Naive thymus-derived CD4-positive, alpha-beta T cell (primary cell): ENCODE data around the gene SLC22A12. TPM values are rescaled to one million over a fixed set of nuclear protein-coding genes. Genes with fewer than 3 reads are reported as not detected.

Experiments used
- ATAC-seq: fragments of 150-1000 bp; cut with Tn5 transposase; 2 replicates; pipeline ENCODE4 v1.10.0; 2021; ENCODE audit warnings: mild to moderate bottlenecking, moderate library complexity
- CTCF ChIA-PET: fragments of 350-600 bp; sonication (Branson Sonifier 250); formaldehyde crosslinking; loops from one replicate; lab custom pipeline; 2021; ENCODE audit warnings: antibody characterized with exemption; lab: Charles Lee
- POLR2A ChIA-PET: fragments of 350-600 bp; sonication (Branson Sonifier 250); formaldehyde crosslinking; loops from one replicate; lab custom pipeline; 2021; ENCODE audit warnings: antibody characterized with exemption, inconsistent platforms; lab: Charles Lee
- DNase-seq, 9 donors: peaks; one replicate each; pipeline versions ENCODE4 v3.0.0 to v3.0.0-alpha.2; 2020 to 2022; ENCODE audit warnings: mixed read lengths in 1 of 9
- H3K27ac ChIP-seq: one replicate; pipeline ENCODE4 v1.7.0; 2013; ENCODE audit warnings: mild to moderate bottlenecking, low read depth, low read length, moderate library complexity
- H3K27me3 ChIP-seq, 2 donors: one replicate each; pipeline ENCODE4 v1.7.0; 2013; ENCODE audit warnings: low read length in 2 of 2, mild to moderate bottlenecking in 2 of 2, moderate library complexity in 2 of 2; ENCODE audit not compliant: control insufficient read depth in 2 of 2, insufficient read depth in 2 of 2
- H3K36me3 ChIP-seq, 3 experiments: 1 replicate in 2 of 3; 2 replicates in 1 of 3; pipeline ENCODE4 v1.7.0; 2013; ENCODE audit warnings: low read length in 3 of 3, mild to moderate bottlenecking in 3 of 3, moderate library complexity in 1 of 3; ENCODE audit not compliant: insufficient read depth in 3 of 3, control insufficient read depth in 2 of 3
- H3K4me1 ChIP-seq, 2 donors: one replicate each; pipeline ENCODE4 v1.7.0; 2013; ENCODE audit warnings: low read length in 2 of 2, mild to moderate bottlenecking in 2 of 2, moderate library complexity in 1 of 2; ENCODE audit not compliant: control insufficient read depth in 2 of 2, insufficient read depth in 2 of 2
- H3K4me3 ChIP-seq: 2 replicates; pipeline ENCODE4 v1.7.0; 2013; ENCODE audit warnings: mild to moderate bottlenecking, low read length
- H3K9me3 ChIP-seq, 3 experiments: 1 replicate in 2 of 3; 2 replicates in 1 of 3; pipeline ENCODE4 v1.7.0; 2013; ENCODE audit warnings: low read length in 3 of 3; ENCODE audit not compliant: control insufficient read depth in 2 of 3
- H3K27ac Mint-ChIP-seq, 9 donors: one replicate each; pipeline ENCODE4 v1.8.0; 2020 to 2022; ENCODE audit warnings: mixed read lengths in 9 of 9, mild to moderate bottlenecking in 8 of 9, moderate library complexity in 5 of 9, inconsistent platforms in 2 of 9
- H3K27me3 Mint-ChIP-seq, 5 donors: one replicate each; pipeline ENCODE4 v1.8.0; 2021 to 2022; ENCODE audit warnings: mixed read lengths in 5 of 5, mild to moderate bottlenecking in 1 of 5
- H3K36me3 Mint-ChIP-seq, 5 donors: one replicate each; pipeline ENCODE4 v1.8.0; 2020 to 2022; ENCODE audit warnings: mixed read lengths in 5 of 5, mild to moderate bottlenecking in 3 of 5, inconsistent platforms in 1 of 5
- H3K4me1 Mint-ChIP-seq, 7 donors: one replicate each; pipeline ENCODE4 v1.8.0; 2020 to 2022; ENCODE audit warnings: mixed read lengths in 7 of 7, mild to moderate bottlenecking in 3 of 7, inconsistent platforms in 1 of 7
- H3K4me3 Mint-ChIP-seq, 10 donors: one replicate each; pipeline ENCODE4 v1.8.0; 2020 to 2022; ENCODE audit warnings: mild to moderate bottlenecking in 10 of 10, mixed read lengths in 10 of 10, moderate library complexity in 6 of 10, inconsistent platforms in 2 of 10
- H3K9me3 Mint-ChIP-seq, 11 donors: one replicate each; pipeline ENCODE4 v1.8.0; 2020 to 2022; ENCODE audit warnings: mixed read lengths in 11 of 11, mild to moderate bottlenecking in 4 of 11, inconsistent platforms in 1 of 11, moderate library complexity in 1 of 11
- intact Hi-C, 2 donors: fragments of 100-400 bp; cut with micrococcal nuclease; formaldehyde crosslinking; loops; one replicate each; pipeline ENCODE4 v1.15.1; 2023
- polyA plus RNA-seq, 2 donors: library from polyadenylated mRNA; unstranded; fragments of 300-500 nt; fragmentation: Illumina TruSeq; gene quantifications; one replicate each; pipeline ENCODE4 v1.2.3, GENCODE V29; 2021
- total RNA-seq, 6 experiments: library from RNA in 5 of 6; stranded (reverse) in 5 of 6; gene quantifications; 1 replicate in 5 of 6; 2 replicates in 1 of 6; pipeline ENCODE4 v1.2.3 and lab custom pipeline; 2021 to 2026

The SLC22A12 gene
- total and polyA plus RNA-seq, 7 experiments from 2014 or later = not detected

DNA sequence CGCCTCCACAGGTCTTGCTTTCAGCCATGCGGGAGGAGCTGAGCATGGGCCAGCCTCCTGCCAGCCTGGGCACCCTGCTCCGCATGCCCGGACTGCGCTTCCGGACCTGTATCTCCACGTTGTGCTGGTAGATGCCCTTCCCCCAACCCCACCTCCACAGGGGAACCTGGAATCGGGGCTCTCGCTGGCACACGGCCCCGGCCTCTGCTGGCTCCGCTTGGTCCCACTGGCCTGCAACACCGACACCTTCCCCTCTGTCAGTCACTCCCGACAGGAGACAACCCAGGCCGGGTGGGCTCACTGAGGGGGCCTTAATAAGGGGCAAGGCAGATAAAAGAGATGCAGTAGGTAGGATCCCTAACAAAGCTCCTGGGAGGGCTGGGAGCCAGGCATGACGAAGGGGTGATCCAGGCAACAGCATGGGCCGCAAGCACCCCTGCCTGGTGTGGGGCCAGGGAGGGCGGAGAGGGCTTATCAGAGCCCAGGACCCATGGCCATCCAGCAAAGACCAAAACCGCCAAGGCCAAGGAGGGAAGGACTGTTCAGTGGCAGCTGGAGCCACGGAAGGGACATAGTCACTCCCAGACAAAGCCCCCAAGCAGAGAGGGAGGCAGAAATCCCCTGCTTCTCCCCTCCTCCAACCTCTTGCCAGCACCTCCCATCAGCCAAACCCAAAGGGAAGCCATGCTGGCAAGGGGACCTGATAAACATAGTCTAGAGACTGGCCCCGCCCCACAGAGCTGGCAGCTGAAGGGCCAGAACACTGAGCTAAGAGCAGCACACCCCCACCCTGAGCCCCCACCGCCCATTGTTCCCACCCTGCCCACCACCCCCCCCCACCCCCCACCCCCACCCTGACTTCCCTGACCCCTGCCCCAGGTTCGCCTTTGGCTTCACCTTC lies 8.0 kb downstream of the SLC22A12 start:
- DNase-seq (no peak), ATAC-seq (no peak)
- Mint-ChIP-seq H3K36me3 (no peaks in the 10 kb centered on the region), H3K27ac (no peak overlapping the region), H3K4me3 (no peak overlapping the region), H3K27me3 (no peaks in the 10 kb centered on the region), H3K4me1 (no peaks in the 10 kb centered on the region), H3K9me3 (no peaks in the 10 kb centered on the region)
- H3K9me3 ChIP-seq = no peaks in the 10 kb centered on the region
- no peak overlapping the region for H3K4me3 ChIP-seq
- no peaks in the 10 kb centered on the region for H3K27me3 ChIP-seq
- H3K36me3 ChIP-seq = no peaks in the 10 kb centered on the region
- POLR2A ChIA-PET = no interaction called here
- H3K27ac ChIP-seq = no peak overlapping the region
- H3K4me1 ChIP-seq = no peaks in the 10 kb centered on the region
- intact Hi-C loops = no loop called here
- CTCF ChIA-PET = no interaction called here

DNA sequence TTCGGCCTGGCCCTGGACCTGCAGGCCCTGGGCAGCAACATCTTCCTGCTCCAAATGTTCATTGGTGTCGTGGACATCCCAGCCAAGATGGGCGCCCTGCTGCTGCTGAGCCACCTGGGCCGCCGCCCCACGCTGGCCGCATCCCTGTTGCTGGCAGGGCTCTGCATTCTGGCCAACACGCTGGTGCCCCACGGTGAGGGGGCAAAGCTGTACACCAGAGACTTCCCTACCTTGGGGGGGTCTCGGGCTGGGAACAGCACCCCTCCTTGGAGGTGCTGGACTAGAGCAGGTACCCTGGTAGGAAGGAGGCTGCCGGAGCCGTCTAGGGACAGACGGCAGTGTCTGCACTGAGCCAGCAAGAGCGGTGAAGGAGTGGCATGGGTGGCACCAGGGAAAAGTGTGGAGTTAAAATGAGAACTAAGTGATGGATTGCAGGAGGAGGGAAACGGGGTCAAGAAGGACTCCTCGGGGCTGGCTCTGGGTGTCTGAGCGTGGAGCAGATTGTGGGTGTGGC lies 8.7 kb downstream of the SLC22A12 start:
- Mint-ChIP-seq H3K4me1 (peaks cover 0 to under 1% (median 0%) of the 10 kb centered on the region in 7 donors), H3K27me3 (no peaks in the 10 kb centered on the region), H3K27ac (no peak overlapping the region), H3K9me3 (no peaks in the 10 kb centered on the region), H3K4me3 (no peak overlapping the region), H3K36me3 (no peaks in the 10 kb centered on the region)
- no peaks in the 10 kb centered on the region for H3K4me1 ChIP-seq
- H3K27ac ChIP-seq = no peak overlapping the region
- no peak overlapping the region for H3K4me3 ChIP-seq
- POLR2A ChIA-PET = no interaction called here
- DNase-seq (no peak), ATAC-seq (no peak)
- intact Hi-C loops = no loop called here
- CTCF ChIA-PET = no interaction called here
- no peaks in the 10 kb centered on the region for H3K36me3 ChIP-seq
- H3K9me3 ChIP-seq = no peaks in the 10 kb centered on the region
- no peaks in the 10 kb centered on the region for H3K27me3 ChIP-seq

DNA sequence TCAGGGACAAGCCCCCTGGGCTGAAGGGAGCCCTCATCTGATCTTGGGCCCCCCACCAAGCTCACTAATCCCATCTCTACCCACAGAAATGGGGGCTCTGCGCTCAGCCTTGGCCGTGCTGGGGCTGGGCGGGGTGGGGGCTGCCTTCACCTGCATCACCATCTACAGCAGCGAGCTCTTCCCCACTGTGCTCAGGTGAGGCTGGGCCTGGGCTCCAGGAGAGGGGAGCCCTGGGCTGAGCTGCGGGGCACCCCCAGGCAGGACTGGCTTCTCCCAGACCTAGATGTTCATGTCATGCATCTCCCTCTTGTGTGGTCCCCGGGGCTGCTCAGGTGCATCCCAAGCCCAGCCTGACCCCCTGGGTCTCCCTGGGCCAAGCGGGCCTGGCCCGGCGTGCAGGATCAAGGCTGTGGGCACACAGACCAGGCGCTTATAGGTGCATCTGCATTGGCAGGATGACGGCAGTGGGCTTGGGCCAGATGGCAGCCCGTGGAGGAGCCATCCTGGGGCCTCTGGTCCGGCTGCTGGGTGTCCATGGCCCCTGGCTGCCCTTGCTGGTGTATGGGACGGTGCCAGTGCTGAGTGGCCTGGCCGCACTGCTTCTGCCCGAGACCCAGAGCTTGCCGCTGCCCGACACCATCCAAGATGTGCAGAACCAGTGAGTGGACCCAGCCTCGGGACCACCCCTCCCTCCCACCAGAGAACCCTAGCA lies 9.4 kb downstream of the SLC22A12 start:
- H3K36me3 ChIP-seq = no peaks in the 10 kb centered on the region
- CTCF ChIA-PET = no interaction called here
- no peak overlapping the region for H3K4me3 ChIP-seq
- Mint-ChIP-seq H3K9me3 (no peaks in the 10 kb centered on the region), H3K27ac (no peak overlapping the region), H3K4me3 (no peak overlapping the region), H3K27me3 (no peaks in the 10 kb centered on the region), H3K36me3 (no peaks in the 10 kb centered on the region), H3K4me1 (peaks cover 0 to 2% (median 0%) of the 10 kb centered on the region in 7 donors)
- POLR2A ChIA-PET = no interaction called here
- no peaks in the 10 kb centered on the region for H3K4me1 ChIP-seq
- ATAC-seq = no peak
- H3K27me3 ChIP-seq = no peaks in the 10 kb centered on the region
- no peak overlapping the region for H3K27ac ChIP-seq
- DNase-seq = no peak
- H3K9me3 ChIP-seq = no peaks in the 10 kb centered on the region
- intact Hi-C loops = no loop called here

DNA sequence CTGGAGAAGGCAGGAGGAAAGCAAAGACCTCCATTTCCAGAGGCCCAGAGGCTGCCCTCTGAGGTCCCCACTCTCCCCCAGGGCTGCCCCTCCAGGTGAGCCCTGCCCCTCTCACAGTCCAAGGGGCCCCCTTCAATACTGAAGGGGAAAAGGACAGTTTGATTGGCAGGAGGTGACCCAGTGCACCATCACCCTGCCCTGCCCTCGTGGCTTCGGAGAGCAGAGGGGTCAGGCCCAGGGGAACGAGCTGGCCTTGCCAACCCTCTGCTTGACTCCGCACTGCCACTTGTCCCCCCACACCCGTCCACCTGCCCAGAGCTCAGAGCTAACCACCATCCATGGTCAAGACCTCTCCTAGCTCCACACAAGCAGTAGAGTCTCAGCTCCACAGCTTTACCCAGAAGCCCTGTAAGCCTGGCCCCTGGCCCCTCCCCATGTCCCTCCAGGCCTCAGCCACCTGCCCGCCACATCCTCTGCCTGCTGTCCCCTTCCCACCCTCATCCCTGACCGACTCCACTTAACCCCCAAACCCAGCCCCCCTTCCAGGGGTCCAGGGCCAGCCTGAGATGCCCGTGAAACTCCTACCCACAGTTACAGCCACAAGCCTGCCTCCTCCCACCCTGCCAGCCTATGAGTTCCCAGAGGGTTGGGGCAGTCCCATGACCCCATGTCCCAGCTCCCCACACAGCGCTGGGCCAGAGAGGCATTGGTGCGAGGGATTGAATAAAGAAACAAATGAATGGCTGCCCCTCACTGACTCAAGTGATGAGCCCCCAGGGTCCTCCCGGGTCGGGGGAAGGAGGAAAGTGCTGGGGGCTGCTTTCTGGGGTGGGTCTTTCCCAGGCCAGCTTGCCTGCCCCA lies 10.8 kb downstream of the SLC22A12 start:
- Histone ChIP-seq H3K9me3 (no peaks in the 10 kb centered on the region), H3K4me1 (no peaks in the 10 kb centered on the region), H3K27me3 (no peaks in the 10 kb centered on the region), H3K36me3 (no peaks in the 10 kb centered on the region), H3K4me3 (no peak overlapping the region), H3K27ac (no peak overlapping the region)
- H3K9me3 Mint-ChIP-seq = no peaks in the 10 kb centered on the region
- peaks cover 0 to 2% (median 0%) of the 10 kb centered on the region in 7 donors for H3K4me1 Mint-ChIP-seq
- H3K27ac Mint-ChIP-seq = no peak overlapping the region
- CTCF ChIA-PET = no interaction called here
- H3K36me3 Mint-ChIP-seq = no peaks in the 10 kb centered on the region
- H3K4me3 Mint-ChIP-seq = no peak overlapping the region
- no peaks in the 10 kb centered on the region for H3K27me3 Mint-ChIP-seq
- intact Hi-C loops = no loop called here
- no peak for DNase-seq
- ATAC-seq = no peak
- POLR2A ChIA-PET = no interaction called here

DNA sequence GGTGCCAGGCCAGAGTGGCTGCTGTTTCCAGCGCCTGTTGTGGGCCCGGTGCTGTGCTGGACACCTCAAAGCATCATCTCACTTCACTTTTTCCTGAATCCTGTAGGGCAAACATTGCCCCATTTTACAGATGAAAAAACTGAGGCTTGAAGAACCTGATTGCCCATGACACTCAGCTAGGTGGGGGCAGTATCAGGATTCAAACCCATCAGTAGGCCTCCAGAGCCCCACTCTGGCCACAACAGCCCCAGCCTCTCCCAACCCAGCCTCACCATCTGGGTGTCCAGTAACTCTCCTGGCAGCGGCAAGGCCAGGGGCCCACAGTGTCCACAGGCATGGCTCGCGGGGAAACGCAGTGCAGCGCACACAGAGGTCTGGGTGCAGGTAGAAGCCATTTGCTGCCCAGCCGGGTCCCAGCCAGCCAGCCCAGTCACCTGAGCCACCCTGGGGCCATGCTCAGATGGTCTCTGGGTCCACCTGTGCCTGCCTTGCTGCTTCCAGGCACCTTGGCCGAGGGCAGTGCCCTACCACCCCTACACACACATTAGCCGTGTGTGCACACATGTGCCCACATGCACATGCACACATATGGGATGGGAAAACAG lies 11.5 kb downstream of the SLC22A12 start:
- no peak overlapping the region for H3K27ac Mint-ChIP-seq
- H3K4me3 ChIP-seq = no peak overlapping the region
- H3K9me3 ChIP-seq = no peaks in the 10 kb centered on the region
- H3K4me3 Mint-ChIP-seq = no peak overlapping the region
- no peaks in the 10 kb centered on the region for H3K27me3 ChIP-seq
- H3K27ac ChIP-seq = no peak overlapping the region
- DNase-seq = no peak
- H3K9me3 Mint-ChIP-seq = no peaks in the 10 kb centered on the region
- ChIA-PET CTCF (no interaction called here), POLR2A (no interaction called here)
- H3K4me1 Mint-ChIP-seq = peaks cover 0 to 2% (median 0%) of the 10 kb centered on the region in 7 donors
- H3K4me1 ChIP-seq = no peaks in the 10 kb centered on the region
- intact Hi-C loops = no loop called here
- H3K36me3 Mint-ChIP-seq = no peaks in the 10 kb centered on the region
- no peaks in the 10 kb centered on the region for H3K27me3 Mint-ChIP-seq
- no peak for ATAC-seq
- no peaks in the 10 kb centered on the region for H3K36me3 ChIP-seq

DNA sequence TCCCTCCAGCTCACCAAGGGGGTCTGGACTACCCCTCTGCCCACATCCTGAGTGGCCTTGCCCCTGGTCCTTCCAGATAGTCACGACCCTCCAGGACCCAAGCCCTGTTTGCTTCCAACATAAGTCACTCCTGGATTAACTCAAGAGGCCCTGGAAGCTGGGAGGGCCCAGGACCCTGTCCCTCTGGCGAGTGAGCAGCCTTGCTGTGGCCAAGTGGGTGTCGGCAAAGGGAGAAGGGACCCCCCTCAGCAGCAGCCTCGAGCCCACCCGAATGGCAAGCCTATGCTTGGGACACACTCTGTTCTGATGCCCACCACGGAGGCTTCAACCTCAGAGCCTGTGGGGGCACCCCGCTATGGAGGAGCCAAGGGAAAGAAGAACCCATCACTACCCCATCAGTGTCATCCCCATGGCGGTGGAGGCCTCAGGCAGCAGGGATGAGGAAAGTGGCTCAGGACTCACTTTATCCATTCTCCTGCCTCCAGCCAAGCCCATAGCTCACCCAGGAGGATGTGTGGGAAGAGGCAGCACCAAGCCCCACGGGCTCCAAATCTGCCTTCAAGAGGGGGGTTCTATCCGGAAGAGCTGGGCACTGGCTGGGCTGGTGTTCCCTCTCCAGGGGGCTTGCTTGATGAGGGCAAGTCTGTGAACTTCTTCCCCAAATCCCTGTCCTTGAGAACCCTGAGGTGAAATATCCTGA lies 12.5 kb downstream of the SLC22A12 start:
- Mint-ChIP-seq H3K27me3 (no peaks in the 10 kb centered on the region), H3K36me3 (no peaks in the 10 kb centered on the region), H3K9me3 (no peaks in the 10 kb centered on the region), H3K27ac (no peak overlapping the region), H3K4me1 (peaks cover 0 to 3% (median 0%) of the 10 kb centered on the region in 7 donors), H3K4me3 (no peak overlapping the region)
- Histone ChIP-seq H3K36me3 (no peaks in the 10 kb centered on the region), H3K27me3 (no peaks in the 10 kb centered on the region), H3K9me3 (no peaks in the 10 kb centered on the region), H3K4me1 (no peaks in the 10 kb centered on the region), H3K4me3 (no peak overlapping the region), H3K27ac (no peak overlapping the region)
- POLR2A ChIA-PET = no interaction called here
- intact Hi-C loops = no loop called here
- DNase-seq = no peak
- no peak for ATAC-seq
- CTCF ChIA-PET = no interaction called here
